ENCODE data around the gene DAZL.
A peak's percentile ranks its signal among the peaks of the same experiment; 100 is the strongest.
"Not testable (repeated sequence)": the region's sequence is repeated elsewhere in the genome, so short reads cannot be mapped to it uniquely, and the experiment has no call there.

DAZL gene
- 0 to 0.10 (median 0) reads per million in 18 experiments for total RNA-seq

- DNase-seq, result no peak
Measured at GRCh38 chr3:16604887-16605602, at the start of gene DAZL. TSS of gene DAZL (minus strand) at chr3:16605423. CDS start at chr3:16605205, 218 bp downstream.

DNA sequence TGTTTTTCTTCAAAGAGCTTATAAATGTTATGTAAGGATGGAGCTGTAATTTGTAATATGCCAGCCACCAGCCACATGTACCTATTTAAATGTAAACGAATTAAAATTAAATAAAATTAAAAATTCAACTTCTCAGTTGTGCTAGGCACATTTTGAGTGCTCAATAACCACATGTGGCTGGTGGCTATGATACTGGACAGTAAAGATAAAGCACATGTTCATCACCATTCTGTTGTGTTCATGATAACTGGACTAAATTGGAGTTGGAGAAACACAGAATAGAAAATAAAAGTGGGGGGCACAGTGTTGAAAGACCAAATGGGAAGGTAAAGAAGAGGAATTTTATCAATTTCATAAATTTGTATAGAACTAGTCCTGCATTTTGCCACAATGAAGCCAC lies 49.8 kb upstream of the DAZL start:
- no peak for DNase-seq

DNA sequence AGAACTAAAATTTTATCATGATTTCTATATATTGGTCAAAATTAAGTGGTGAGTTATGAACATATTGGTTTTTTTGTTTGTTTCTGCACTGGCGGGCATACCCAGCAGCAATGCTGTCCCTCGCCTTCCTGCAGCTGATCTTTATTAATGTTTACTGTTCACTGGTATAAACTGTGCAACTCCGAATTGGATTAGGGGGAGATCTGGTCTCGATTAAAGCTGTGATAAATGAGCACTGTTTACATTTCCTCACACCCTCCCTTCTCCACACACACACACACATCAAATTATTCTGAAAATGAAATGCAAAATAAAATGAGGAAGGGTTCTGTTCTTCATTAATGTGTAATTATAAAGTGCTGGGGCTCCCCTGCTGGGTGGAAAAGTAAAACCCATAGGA lies 48.5 kb upstream of the DAZL start:
- no peak for DNase-seq

DNA sequence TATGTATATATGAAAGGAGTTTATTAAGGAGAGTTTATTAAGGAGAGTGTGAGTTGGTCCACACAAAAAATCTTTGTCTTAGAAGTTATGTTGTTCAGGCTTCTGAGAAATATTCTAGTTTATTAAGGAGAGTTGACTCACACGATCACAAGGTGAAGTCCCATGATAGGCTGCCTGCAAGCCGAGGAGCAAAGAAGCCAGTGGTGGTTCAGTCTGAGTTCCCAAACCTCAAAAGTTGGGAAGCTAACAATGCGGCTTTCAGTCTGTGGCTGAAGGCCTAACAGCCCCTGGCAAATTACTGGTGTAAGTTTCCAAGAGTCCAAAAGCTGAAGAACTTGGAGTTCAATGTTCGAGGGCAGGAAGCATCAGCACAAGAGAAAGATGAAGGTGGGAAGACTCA lies 42.4 kb upstream of the DAZL start:
- DNase-seq, result no peak

DNA sequence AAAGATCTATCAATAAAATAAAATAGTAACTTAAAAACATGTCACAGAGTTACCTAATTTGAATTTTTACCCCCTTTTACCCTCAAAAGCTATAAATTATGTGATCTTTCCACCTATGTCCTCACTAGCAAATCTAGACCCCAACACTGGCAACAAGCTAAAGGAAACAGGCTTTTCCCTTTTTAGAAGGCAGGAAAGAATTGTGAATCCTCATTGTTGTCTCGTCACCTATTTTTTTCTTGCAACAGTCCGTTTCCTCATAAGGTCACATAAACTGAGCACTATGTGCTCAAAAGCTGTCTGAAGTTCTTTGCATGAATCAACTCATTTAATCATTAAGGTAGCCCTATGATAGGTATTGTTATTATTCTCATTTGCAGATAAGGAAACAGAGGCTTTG lies 34.6 kb upstream of the DAZL start:
- DNase-seq, result no peak

GRCh38 chr3:16633948-16634347 lies 28.7 kb upstream of the DAZL start:
- no peak for DNase-seq

DNA sequence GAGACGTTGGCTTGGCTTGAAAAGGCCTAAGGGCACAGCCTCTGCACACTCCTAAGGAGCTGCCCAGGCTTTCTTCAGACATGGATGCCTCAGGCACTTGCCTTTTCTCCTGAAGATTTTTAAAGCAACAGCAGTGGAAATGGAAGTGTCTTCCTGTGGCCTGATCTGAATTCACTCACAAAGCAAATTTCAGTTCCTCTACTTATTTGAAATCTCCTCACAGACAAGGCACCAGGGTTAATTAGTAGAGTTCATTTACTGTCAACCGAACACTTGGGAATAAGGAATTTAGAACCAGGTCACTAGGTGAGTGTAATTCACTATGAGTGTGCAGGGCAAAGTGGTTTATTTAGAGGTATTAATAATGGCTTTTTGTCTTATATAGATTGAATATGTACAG lies 27.2 kb upstream of the DAZL start:
- no peak for DNase-seq

DNA sequence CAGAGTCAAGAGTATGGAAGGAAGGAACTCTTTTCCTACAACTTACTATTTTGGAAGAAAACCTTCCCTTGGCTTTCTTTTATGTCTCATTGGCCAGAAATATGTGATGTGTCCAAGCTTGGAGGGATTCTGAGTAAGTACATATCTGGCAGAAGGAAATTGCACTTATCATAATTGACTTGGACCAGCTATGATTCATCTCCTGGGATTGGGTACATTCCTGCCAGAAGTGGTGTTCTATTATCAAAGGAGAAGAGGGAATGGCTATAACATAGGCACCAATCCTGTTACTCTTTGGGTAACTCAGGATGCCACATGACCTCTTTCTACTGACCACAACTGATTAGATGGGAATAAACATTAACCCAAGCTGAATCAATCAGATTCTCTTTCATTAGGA lies 13.5 kb upstream of the DAZL start:
- DNase-seq, result no peak

- DNase-seq, result not testable (repeated sequence)
Measured at GRCh38 chr3:16617155-16617554, 11.9 kb upstream of the DAZL start.

- DNase-seq, result no peak
Measured at GRCh38 chr3:16616083-16616482, 10.9 kb upstream of the DAZL start.

GRCh38 chr3:16614033-16615031 lies 9.1 kb upstream of the DAZL start:
- DNase-seq, result peak in 1 of 2 donors; percentile 18

GRCh38 chr3:16609927-16610580 lies 4.8 kb upstream of the DAZL start:
- no peak for DNase-seq

DNA sequence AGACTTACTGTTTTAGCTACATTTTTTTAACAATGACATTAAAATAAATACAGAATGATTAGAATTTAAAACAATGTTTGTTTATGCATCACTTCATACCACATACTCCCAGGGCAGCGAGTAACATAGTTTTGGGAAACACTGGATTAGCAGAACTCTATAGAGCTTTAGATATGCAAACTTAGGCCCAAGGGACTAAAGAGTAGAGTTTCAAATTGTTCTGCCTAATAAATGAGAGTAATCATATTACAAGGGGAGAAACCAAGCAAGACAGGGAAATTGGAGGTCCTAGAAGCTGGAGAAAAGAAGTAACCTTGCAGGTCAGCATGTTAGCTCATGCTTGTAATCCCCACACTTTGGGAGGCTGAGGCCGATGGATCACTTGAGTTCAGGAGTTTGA lies 3.6 kb upstream of the DAZL start:
- no peak for DNase-seq

GRCh38 chr3:16607718-16608117 lies 2.5 kb upstream of the DAZL start:
- DNase-seq, result no peak

GRCh38 chr3:16606398-16606797 lies 1.2 kb upstream of the DAZL start:
- DNase-seq, result no peak

- no peak for DNase-seq
Measured at GRCh38 chr3:16605966-16606365, 743 bp upstream of the DAZL start.

DNA sequence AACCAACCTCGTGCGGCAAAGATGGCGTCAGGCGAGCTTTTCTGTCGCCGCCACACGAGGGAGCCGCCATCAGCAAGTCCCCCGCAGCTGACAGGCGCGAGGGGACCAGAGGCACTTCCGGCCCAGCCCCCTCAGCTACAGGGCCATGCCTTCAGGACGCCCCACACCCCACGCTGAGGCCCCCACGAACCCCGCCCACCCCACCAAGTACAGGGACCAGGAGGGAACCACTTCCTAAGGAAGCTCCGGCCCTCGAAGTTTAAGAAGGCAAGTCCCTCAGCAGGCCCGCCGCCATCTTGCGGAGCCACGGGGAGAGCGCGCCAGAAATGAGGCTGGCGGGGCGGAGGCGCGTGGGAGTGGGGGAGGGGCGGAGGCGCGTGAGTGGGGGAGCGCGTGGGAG lies 790 bp downstream of the DAZL start:
- DNase-seq, result no peak

- DNase-seq, result no peak
Measured at GRCh38 chr3:16601537-16602005, 3.7 kb downstream of the DAZL start.

DNA sequence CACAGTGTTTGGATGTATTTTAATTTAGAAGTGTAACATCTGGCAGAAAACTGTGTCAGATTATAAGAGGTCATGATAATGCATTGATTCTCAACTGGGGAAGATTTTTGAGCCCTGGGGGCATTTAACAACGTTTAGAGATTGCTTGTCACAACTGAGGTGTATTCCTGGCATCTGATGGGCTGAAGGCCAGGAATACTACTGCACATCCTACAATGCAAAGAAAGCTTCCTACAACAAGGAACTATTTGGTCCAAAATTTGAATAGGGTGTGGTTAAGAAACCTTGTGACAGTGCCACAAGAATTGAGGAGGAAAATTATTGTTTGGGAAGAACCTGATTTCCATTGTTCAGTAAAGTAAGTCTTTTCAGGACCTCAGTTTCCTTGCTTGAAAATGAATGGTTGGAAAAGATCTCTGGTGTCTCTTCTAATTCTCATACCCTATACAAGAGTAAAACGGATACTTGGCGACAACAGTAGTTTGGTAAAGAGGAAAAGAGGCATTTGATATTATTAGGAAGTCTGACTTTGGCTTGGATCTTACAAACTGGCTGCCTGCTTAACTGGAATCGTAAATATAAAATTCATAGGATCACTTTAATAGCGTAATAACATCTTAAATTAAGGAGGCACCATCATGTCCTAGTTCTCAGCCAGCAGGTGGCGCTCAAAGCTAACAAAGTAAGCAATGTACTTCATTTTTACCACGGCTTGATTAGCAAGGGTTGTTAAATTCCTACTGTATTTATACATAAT lies 4.3 kb downstream of the DAZL start:
- DNase-seq, result peak; percentile 74 to 83

DNA sequence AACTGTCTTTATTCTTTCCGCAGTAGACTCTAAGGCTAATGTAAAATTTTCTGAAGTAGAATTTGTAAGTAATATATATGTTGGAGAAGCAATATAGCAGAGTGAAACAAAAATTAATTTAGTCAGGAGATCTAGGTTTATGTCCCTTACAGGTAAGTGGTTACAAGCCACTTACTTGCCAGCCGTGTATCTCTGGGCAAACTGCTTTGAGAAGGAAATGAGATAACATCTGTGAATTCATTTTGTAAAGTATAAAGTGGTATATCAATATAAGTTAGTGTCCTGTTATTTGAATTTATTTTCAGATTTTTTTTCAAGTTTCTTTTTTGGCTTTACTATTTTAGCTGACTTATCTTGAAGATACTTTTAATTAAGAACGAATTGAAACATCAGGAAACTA lies 5.5 kb downstream of the DAZL start:
- no peak for DNase-seq

GRCh38 chr3:16596352-16597032 lies 8.7 kb downstream of the DAZL start:
- no peak for DNase-seq

GRCh38 chr3:16595778-16596177 lies 9.4 kb downstream of the DAZL start:
- DNase-seq, result no peak
